GM12864 (cell line): ENCODE results near the gene ABCC10.
"Not testable (repeated sequence)": the region's sequence is repeated elsewhere in the genome, so short reads cannot be mapped to it uniquely, and the experiment has no call there.

Source experiments
- DNase-seq: peaks from one replicate; pipeline ENCODE4 v3.0.0-alpha.2; 2011; ENCODE audit warnings: low read depth
- H3K4me3 ChIP-seq: 2 replicates; pipeline ENCODE4 v1.5.1; 2011; ENCODE audit warnings: mild to moderate bottlenecking, low read depth, low read length, control low read depth
- TF ChIP-seq, protein P1 (sequence below): IDR thresholded peaks from 2 replicates; pipeline ENCODE4 v1.5.1; 2011; ENCODE audit warnings: low read depth, mild to moderate bottlenecking, moderate library complexity, low read length, control low read depth, inconsistent platforms; ENCODE audit errors: missing control alignments

Gene ABCC10

DNA sequence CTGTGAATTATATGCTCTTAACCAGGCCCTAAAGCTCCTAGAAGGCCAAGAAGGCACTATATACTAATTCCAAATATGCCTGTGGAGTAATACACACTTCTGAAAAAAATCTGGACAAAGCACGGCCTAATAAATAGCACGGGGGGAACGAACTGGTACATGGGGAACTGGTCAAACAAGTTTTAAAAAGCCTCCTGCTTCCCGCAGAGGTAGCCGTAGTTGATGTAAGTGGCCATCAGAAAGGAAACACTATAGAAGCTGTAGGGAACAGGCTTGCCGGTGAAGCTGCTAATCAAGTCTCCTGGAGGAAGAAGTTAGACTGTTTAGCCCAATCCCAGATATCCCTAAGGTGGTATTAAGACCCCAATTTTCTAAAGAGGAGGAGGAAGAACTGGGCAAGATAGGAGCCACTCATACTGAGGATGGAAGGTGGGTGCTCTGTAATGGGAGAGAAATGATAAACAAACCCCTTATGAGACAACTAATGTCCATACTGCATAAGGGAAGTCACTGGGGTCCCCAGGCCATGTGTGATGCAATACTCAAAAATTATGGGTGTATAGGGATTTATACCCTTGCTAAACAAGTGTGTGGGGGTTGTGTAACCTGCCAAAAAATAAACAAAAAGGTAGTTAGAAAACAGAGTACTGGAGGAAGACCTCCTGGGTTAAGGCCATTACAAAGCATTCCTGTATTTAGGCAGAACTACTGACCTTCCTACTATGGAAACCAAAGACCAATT, 30.8 kb upstream of the ABCC10 start:
- TF ChIP-seq, protein P1, sequence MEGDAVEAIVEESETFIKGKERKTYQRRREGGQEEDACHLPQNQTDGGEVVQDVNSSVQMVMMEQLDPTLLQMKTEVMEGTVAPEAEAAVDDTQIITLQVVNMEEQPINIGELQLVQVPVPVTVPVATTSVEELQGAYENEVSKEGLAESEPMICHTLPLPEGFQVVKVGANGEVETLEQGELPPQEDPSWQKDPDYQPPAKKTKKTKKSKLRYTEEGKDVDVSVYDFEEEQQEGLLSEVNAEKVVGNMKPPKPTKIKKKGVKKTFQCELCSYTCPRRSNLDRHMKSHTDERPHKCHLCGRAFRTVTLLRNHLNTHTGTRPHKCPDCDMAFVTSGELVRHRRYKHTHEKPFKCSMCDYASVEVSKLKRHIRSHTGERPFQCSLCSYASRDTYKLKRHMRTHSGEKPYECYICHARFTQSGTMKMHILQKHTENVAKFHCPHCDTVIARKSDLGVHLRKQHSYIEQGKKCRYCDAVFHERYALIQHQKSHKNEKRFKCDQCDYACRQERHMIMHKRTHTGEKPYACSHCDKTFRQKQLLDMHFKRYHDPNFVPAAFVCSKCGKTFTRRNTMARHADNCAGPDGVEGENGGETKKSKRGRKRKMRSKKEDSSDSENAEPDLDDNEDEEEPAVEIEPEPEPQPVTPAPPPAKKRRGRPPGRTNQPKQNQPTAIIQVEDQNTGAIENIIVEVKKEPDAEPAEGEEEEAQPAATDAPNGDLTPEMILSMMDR, result no peak
- no peak overlapping the region for H3K4me3 ChIP-seq
- no peak for DNase-seq

DNA sequence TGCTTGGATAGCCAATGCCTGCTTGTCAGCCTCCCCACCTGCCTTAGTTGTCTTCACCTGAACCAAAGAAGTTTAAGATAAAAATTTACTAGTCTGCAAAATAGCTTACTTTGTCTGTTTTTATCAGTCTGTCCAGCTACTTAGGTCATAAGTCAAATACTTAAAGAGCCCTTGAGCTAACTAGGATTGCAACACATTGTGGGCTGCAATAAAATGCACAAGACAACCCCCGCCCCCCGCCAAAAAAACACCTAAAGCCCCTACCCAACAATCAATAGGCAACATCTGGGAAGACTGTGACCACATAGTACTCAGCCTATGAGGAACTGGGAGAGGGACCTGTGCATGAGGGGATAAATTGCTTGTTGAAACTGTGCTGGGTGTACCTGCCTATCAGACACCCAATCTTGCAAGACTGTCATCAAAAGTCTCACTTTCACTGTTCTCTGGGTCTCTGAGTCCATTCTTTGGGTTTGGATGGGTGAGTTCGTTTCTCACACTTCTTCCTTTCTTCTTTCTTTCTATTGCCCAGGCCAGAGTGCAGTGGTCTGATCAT, 27.3 kb upstream of the ABCC10 start:
- no peak for DNase-seq
- no peak overlapping the region for H3K4me3 ChIP-seq
- TF ChIP-seq, protein P1, result no peak

DNA sequence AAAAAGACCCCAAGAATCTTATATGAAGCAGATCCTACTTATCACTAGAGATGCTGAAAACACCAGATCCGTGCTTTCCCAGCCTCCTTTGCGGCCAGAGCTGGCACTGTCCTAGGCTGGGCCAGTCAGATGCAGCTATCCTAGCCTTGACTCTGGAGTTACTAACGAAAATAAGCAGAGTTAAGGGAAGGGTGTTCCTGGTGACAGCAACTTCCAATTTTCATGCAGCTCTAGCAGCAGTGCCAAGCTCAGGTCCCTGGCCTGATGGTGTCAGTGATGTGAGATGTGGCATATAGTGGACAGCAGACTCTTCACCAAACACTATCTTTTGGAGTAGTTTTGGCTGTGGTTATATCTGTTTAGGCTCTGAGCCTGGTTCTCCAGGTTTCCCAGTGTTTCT, 25.6 kb upstream of the ABCC10 start:
- no peak for DNase-seq
- TF ChIP-seq, protein P1, result no peak
- H3K4me3 ChIP-seq, result no peak overlapping the region

DNA sequence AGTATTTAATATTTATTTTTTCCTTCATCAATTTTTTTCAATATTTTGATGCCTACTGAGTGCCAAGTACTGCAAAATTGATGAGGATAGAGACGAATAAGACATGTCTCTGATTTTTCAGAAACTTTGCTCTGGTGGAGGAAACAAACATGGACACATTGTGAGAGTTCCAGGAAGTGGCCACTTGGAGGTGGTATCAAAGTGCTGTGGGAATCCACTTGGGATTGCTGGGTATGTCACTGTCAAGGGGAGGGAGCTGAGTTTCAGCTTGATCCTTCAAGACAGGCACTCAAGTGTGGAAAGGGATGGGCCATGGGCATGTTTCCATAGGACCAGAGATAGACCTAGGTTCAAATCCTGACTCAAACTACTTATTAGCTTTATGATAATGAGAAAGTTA, 24.5 kb upstream of the ABCC10 start:
- DNase-seq, result no peak
- H3K4me3 ChIP-seq, result no peak overlapping the region
- TF ChIP-seq, protein P1, result no peak

DNA sequence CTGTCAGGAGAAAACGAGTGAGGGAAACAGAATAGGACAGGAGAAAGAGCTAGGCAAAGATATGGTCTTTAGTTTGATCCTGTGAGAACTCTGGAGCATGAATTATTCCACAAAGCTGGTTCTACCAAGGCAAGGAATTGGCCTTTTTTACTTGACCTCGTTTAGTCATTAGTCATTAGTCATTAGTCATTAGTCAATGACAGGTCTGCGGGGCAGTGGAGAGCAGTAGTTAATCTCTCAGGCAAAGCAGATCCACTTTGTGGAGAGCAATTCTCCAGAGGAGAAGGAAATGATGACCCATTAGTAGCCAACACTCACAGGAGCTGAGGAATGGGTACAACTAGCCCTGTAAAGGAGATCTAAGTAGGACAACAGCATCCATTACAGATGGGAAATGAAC, 22.0 kb upstream of the ABCC10 start:
- TF ChIP-seq, protein P1, result no peak
- DNase-seq, result no peak
- H3K4me3 ChIP-seq, result no peak overlapping the region

DNA sequence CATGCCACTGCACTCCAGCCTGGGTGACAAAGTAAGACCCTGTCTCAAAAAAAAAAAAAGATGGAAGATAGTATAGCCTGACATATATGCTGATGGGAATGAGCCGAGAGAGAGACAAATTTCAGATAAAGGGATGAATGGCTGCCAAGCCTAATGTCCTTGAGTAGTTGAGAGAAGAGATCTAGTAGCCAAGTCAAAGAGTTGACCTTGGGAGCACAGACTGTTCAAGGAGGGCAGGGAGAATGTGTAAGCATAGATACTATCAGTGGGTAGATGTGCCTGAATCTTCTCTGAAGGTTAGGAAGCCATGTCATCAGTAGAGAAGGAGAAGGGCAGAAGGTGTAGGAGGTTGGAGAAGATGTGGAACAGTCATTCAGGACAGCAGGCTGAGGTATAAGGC, 20.0 kb upstream of the ABCC10 start:
- no peak overlapping the region for H3K4me3 ChIP-seq
- TF ChIP-seq, protein P1, result no peak
- no peak for DNase-seq

DNA sequence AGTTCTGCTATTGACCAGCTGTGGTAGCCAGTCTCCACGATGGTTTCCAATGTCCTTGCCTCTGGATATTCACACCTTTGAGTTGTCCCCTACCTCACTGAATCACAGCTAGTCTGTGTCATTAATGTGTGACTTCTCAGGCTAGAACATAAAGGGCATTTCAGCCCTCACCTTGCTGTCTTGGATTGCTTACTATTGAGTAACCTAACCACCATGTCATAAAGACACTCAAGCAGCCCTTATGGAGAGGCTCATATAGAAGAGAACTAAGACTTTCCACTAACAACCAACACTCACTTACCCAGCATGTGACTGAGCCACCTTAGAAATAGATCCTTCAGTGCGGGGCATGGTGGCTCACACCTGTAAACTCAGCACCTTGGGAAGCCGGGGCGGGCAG, 19.1 kb upstream of the ABCC10 start:
- TF ChIP-seq, protein P1, result no peak
- no peak overlapping the region for H3K4me3 ChIP-seq
- no peak for DNase-seq

DNA sequence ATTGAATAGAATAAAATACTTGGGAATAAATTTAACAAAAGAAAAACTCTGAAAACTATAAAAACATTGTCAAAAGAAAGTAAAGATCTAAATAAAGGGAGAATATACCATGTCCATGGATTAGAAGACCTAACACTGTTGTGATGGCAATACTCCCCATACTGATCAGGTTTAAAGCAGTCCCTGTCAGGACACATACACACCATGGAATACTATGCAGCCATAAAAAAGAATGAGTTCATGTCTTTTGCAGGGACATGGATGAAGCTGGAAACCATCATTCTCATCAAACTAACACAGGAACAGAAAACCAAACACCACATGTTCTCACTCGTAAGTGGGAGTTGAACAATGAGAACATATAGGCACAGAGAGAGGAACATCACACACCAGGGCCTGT, 16.6 kb upstream of the ABCC10 start:
- DNase-seq, H3K4me3 ChIP-seq: not testable (repeated sequence)
